ENCODE measurements around the gene SERPINI2.

Gene SERPINI2

GRCh38 chr3:167473863-167474262 is at the start of gene SERPINI2:
TSS of gene SERPINI2 (minus strand) at chr3:167474042. CDS start at chr3:167471834, 2,208 bp downstream.
- TF ChIP-seq CTCF (IDR thresholded peaks at IDR 0.05; ENCODE audit: control insufficient read depth, extremely low read depth, insufficient read depth) = no peak
- H3K4me3 ChIP-seq (ENCODE audit: low read depth, low read length) = no peak within 1 kb of the TSS
- no peak for DNase-seq (ENCODE audit: low read depth)

GRCh38 chr3:167521006-167521355 is 47.1 kb upstream of the SERPINI2 start:
- DNase-seq (ENCODE audit: low read depth) = no peak
- no peak for TF ChIP-seq CTCF (IDR thresholded peaks at IDR 0.05; ENCODE audit: control insufficient read depth, extremely low read depth, insufficient read depth)
- H3K4me3 ChIP-seq (ENCODE audit: low read depth, low read length) = no peak overlapping the region

- DNase-seq (ENCODE audit: low read depth) = no peak
- no peak for TF ChIP-seq CTCF (IDR thresholded peaks at IDR 0.05; ENCODE audit: control insufficient read depth, extremely low read depth, insufficient read depth)
- H3K4me3 ChIP-seq (ENCODE audit: low read depth, low read length) = no peak overlapping the region
Measured at GRCh38 chr3:167520266-167521005, 46.6 kb upstream of the SERPINI2 start.

- no peak overlapping the region for H3K4me3 ChIP-seq (ENCODE audit: low read depth, low read length)
- DNase-seq (ENCODE audit: low read depth) = no peak
- TF ChIP-seq CTCF (IDR thresholded peaks at IDR 0.05; ENCODE audit: control insufficient read depth, extremely low read depth, insufficient read depth) = no peak
Measured at GRCh38 chr3:167507954-167508353, 34.1 kb upstream of the SERPINI2 start.

- no peak for DNase-seq (ENCODE audit: low read depth)
Measured at GRCh38 chr3:167502401-167502800, 28.6 kb upstream of the SERPINI2 start.

GRCh38 chr3:167501941-167502340 is 28.1 kb upstream of the SERPINI2 start:
- no peak for TF ChIP-seq CTCF (IDR thresholded peaks at IDR 0.05; ENCODE audit: control insufficient read depth, extremely low read depth, insufficient read depth)
- H3K4me3 ChIP-seq (ENCODE audit: low read depth, low read length) = no peak overlapping the region
- no peak for DNase-seq (ENCODE audit: low read depth)

More at GRCh38 chr3:167502401-167502800, 28.6 kb upstream of the SERPINI2 start:
- TF ChIP-seq CTCF (IDR thresholded peaks at IDR 0.05; ENCODE audit: control insufficient read depth, extremely low read depth, insufficient read depth) = no peak
- no peak overlapping the region for H3K4me3 ChIP-seq (ENCODE audit: low read depth, low read length)

GRCh38 chr3:167497903-167498302 is 24.1 kb upstream of the SERPINI2 start:
- no peak for TF ChIP-seq CTCF (IDR thresholded peaks at IDR 0.05; ENCODE audit: control insufficient read depth, extremely low read depth, insufficient read depth)
- DNase-seq (ENCODE audit: low read depth) = no peak
- H3K4me3 ChIP-seq (ENCODE audit: low read depth, low read length) = no peak overlapping the region
